ENCODE measurements around the gene CNRIP1. TPM values are rescaled to one million over a fixed set of nuclear protein-coding genes. Genes with fewer than 3 reads are reported as not detected.

Gene CNRIP1
- total RNA-seq, 1 donor from 2014 or later = 2.3 TPM

DNA sequence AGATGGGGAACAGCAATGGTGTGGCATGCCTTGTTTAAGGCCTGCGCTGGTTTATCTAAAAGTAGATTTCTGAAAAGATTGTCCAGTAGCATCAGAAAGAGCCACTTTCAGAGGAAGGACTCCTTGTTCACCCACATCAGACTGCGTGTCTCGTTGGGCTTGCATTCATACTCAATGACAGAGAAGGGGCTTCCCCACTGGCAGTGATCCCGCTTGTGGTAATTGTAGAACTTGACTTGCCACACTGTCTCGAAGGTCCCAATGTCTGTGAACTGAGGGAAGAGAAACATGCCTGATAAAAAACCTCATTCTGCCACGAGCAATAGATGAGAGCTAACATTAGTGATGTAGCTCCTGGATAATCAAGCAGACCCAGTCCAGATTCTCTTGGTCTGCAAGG is 26.0 kb downstream of the CNRIP1 start:
- DNase-seq (ENCODE audit: low spot score) (no peak), ATAC-seq (no peak)

DNA sequence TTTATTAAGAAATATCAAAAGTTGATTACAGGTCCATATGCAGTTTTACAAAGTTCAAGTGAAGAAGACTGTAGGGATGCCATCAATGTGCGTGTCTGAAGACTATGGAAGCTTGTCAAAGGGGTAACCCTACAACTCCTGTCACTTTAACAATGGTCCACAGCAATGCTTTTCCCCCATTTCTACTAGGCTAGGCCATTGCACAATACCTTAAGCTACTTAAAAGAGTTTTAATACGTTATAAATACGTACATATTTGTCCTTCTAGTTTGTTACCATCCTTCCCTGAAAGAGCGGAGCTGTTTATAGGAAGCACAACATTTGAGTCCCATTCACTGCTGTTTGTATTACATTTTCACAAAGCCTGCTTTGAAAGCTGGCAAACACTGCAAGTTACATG is 26.7 kb downstream of the CNRIP1 start:
- ATAC-seq = no peak
- no peak for DNase-seq (ENCODE audit: low spot score)

DNA sequence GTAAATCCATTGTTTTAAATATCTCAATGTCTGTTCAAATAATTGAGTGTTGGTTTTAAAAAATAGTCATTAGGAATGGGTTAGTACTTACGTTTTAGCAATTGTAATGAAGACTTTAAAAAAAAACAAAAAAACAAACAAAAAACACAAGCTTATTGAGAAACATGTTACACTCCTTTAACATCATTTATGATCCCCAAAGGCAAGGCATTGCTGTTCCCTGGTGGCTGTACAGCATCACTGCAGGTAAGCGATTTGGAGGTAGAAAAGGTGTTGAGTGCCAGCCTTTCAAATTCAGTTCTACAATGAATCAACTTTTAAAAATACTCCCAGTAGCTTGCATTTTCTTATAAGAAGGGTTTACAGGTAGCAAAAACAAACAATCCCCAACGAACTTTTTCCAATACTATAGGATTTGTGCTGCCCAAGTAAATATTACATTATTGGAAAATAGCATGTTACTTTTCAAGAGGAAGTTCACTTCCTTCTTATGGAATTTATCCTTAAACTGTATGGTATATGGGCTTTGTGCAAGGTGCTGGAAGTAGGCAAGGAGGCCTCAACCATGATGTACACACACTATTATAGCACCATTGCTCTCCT is 27.5 kb downstream of the CNRIP1 start:
- no peak for DNase-seq (ENCODE audit: low spot score)

DNA sequence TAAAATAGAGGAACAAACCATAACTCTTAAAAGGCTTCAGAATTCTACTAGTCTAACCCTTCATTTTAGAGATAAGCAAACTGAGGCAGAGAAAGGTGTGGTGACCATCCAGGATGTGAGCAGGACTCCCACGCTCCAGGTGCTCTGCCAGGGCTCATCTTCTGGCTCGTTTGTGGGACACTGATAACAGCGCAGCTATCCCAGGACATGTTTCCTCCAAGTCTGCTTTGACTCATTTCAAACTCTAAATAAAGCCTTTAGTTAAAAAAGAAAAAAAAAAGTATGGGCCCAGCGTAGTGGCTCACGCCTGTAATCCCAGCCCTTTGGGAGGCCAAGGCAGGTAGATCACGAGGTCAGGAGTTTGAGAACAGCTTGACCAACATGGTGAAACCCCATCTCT is 28.4 kb downstream of the CNRIP1 start:
- ATAC-seq = no peak
- no peak for DNase-seq (ENCODE audit: low spot score)

More for the DNA sequence above, 27.5 kb downstream of the CNRIP1 start:
- ATAC-seq = peak; percentile 90

DNA sequence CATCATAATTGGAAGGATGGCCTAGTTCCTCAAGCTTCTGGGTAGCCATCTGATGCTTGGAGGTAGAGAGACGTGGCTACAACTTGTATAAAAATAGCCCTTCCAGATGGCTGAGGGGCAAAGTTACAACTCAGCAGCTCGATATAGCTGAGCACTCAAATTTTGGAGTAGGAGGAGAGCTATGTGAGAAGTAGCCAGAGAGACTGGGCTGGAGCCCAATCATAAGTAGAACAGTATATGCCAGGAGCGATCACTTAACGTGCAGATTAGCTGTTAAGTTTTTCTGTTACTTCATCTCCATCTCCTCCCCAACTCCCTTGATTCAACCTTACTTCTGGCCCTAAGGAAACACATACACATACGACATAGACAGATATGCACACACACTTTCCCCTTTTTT is 28.8 kb downstream of the CNRIP1 start:
- ATAC-seq = no peak
- DNase-seq (ENCODE audit: low spot score) = no peak

DNA sequence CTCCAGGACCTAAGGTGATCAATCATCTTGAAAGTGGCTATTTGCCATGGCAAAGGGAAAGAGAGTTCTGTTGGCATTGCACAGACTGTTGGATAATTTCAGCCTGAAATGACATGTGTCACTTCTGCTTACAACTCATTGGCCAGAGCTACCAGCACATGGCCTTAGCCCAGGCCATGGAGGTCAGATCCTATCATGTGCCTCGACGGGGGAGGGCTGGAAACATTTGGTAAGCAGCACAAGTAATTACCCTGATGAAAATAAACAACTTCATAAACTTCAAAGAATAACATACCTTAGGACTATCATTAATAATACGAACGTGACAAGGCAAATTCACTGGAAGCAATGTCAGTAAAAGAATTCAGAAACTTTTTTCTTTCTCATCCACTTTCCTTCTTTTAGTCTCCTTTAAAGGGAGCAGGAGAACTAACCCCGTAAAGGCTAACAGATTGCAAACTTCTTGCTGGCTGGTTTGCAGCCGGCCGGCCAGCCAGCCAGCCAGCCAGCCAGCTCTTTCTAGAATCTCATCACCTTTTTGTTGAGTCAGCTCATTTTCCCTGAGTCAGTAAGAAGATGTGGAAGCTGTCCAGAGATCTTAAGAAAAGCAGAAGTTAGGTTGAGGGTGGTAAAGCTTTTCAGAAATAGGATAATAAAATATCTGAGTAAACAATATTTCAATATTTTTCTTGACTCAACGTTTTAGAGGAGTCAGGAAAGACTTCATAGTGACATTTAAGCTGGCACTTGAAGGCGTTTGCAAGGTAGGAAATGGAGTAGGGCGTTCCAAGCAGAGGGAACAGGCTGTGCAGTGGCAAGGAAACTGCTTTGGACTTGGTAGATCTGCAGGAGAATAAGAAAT is 31.9 kb downstream of the CNRIP1 start:
- ATAC-seq = peak; percentile 61
- no peak for DNase-seq (ENCODE audit: low spot score)

DNA sequence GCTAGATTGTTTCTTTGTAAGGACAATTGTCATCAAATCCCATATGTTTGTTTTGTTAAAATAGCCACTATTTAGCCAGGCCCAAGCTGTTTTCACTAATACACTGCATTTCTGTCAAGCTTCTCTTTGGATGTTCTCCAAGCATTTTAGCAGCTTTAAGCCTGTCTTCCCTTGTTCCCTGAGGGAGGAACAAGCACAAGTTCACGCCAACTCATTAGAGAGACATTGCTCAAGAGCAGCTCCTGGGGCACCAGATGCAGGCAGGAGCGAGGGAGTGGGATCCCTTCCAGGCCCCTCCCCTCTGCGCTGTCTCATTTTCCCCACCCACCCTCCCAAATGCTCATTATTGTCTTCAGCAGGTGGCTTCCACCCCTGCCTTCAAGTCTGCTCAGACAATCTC is 34.9 kb downstream of the CNRIP1 start:
- ATAC-seq (no peak), DNase-seq (ENCODE audit: low spot score) (no peak)

DNA sequence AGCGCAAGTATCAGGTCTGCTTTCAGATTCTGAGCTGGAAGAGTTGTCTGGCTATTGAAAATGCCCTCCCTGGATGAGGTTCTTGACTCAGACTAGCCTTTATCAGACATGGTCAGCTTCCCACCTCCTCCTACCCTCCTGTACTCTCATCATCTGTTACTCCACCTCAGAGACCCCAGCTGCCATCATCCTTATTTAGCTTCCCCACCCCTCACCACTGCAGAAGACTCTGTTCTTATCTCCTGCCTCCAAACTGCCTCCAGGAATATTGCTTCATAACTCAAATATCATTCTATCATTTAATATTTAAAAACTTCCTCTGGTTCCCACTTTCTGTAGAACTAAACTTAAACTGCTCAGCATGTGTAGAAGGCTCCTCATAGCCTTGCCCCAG is 36.3 kb downstream of the CNRIP1 start:
- DNase-seq (ENCODE audit: low spot score) (no peak), ATAC-seq (no peak)

DNA sequence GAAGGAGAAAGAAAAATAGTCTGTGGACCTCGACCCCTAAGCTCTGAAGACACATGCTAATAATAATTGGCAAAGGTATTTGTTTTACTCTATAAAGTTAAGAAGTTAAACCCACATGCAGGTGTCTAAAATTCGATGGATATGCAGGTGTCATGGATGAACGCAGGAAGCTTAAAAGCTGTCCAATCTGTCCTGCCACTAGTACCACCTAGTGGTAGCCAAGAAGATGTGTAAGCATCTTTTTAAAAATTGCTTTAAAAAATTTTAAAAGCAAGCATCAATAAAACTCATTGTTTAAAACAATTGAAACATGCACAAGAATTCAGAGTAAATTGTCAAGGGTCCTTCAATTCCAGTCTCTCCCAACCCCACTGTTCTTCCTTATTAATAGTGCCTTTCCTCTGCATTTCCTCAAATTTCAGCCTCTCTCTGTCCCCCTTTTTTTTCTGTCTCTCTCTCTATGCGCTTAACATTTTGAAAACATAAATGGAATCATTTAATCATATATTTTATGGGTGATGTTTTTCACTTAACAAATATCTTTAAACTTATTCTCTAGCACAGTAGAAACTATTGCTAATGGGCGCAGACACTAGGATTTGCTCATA is 36.8 kb downstream of the CNRIP1 start:
- peak; percentile 74 for ATAC-seq
- DNase-seq (ENCODE audit: low spot score) = no peak

DNA sequence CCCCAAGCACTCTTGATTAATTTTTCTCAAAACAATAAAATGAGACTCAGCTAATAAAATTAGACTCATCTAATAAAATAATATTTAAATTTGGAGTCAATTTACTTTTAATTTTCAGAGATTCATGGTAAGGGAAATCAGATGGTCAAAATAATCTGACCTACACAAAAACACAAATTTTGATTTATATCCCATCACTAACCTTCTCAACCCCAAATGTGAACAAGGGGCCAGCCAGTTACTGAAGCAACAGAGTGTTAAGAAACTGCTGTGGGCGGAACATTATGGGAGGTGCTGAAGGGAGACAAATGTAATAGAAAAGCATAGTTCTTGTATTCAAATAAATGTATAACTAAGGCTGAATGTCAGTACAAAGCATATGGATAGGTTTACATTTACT is 39.0 kb downstream of the CNRIP1 start:
- no peak for ATAC-seq
- DNase-seq (ENCODE audit: low spot score) = no peak

DNA sequence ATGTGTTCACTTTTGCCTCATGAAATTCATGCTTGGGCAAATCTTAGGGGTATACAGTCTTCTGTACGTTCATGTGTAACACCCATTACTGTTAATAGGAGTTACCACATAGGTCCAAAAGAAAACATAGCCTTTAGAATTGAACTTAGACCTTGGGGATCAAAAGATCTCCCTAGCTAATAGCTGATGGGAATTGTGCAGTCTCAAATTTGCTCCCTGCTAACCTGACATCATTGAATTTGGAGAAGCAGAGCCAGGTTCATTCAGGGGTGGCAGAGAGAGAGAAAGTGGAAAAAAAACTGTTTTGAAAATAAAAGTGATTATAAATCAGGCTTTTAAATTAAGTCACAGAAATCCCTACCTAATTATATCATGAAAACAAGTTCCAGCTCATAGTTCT is 39.4 kb downstream of the CNRIP1 start:
- DNase-seq (ENCODE audit: low spot score) (no peak), ATAC-seq (peak; percentile 84)

DNA sequence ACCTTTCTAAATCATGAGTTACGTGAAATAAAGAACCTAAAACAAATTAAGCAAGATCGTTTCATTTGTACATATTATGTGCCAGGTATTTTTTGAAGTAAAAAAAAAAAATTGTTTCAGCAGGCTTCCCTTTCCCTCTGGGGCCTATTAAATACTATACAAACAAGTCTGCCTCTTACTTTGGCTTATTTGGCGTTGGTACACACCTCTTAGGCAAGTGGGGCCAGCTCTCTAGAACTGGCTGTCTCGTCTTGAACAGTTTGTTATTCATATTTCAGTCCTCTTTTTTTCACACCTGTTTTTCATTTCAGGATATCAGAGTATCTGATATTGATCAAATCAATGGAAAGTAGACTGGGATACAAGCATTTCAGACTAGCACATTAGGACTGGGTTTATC is 40.1 kb downstream of the CNRIP1 start:
- no peak for DNase-seq (ENCODE audit: low spot score)
- ATAC-seq = peak; percentile 85

DNA sequence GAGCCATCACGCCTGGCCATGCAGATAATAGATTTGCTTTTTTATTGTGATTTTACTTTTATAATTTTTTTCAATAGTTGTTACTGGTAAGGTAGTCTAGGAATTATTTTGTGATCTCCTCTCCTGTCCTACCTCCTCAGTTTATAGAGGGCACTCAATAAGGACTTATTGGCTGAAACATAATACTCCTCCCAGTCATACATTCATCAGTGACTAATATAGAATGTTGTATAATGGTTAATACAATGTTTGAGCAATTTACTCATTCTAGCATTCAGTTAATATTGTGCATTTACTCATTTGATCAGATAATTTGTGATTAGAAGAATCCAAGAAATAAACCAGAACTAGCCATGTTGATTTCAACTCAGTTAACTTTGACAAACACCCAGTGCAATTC is 41.6 kb downstream of the CNRIP1 start:
- ATAC-seq (no peak), DNase-seq (ENCODE audit: low spot score) (no peak)

DNA sequence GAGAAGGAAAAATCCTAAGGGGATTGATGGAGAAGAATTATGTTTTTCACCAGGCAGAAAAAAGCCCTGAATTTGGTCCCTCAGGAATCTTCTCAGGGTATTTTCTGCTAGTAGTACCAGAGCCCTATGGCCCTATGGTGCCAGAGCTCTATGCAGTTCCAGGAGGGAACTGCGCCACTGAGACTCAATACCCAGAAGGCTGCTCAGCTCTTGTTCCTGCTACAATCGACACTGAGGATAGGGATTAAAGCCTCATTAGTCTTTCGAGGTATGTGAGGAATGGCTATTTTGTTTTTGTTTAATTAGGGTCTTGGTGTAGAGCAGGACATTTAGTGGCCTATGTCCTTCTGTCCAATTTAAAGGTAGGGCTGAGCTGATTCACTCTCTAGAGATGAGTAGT is 45.7 kb downstream of the CNRIP1 start:
- ATAC-seq (no peak), DNase-seq (ENCODE audit: low spot score) (no peak)

DNA sequence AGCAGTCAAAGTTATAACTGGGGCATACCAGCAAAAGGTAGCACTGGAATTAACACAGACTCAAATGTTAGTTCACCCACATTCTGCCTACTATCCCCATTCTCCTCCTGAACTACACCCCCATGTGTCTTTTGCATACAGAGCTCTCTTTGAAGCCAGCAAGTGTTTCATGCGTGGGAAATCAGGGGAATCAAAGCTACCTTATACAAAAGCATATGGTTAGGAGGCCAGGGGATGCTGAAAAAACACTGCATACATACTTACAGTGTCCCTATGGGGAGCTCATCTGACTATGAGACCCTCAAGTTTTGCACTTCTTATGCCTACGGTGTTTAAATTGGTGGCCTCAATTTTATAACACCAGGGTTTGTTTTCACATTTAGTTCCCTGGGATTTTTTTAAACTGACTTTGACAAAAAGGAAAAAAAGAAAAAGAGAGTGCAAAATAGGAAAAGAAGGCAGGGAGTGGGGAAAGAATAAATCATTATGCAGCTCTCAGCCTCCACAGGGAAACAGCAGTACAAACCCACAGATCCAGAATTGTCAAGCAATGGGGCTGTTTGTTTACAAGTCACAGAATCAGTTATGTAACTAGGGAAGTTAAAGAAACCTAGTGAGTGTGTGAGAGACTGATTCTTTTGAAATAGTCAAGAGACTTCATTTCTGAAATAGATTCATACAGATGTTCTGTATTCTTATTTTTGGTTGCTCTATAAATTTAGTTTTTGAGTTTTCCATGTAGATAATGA is 47.3 kb downstream of the CNRIP1 start:
- ATAC-seq = peak; percentile 81
- DNase-seq (ENCODE audit: low spot score) = no peak

DNA sequence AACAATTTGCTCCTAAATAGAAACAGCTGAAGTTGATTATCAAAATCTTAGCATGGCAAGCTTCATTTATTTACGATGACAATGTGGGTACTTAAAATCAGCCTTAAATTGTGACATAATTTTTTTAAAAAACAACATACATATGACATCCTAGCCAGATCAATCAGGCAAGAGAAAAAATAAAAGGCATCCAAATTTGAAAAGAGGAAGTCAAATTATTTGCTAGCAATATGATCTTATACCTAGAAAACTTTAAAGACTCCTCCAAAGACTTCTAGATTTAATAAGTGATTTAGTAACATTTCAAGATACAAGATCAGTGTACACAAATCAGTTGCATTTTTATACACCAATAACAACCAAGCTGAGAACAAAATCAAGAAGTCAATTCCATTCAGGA is 53.1 kb downstream of the CNRIP1 start:
- ATAC-seq = no peak
- no peak for DNase-seq (ENCODE audit: low spot score)

DNA sequence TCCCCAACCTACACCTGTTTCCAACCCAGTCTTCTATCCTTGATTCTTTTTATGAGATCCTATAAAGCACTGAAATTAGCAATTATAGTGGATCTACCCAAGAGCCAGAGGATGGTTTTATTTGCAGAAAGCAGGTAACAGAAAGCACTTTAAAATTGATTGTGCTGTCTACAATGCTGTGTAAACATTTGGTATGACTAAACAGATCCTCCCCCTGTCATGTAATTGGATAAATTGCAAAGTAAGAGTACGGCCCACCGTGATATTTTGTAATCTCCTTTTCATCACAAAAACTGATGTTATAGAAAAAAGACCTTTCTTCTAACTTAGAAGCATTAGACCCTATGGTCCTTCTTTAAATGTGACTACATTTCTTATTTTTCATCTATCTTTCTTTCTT is 56.1 kb downstream of the CNRIP1 start:
- DNase-seq (ENCODE audit: low spot score) (no peak), ATAC-seq (peak; percentile 82)

DNA sequence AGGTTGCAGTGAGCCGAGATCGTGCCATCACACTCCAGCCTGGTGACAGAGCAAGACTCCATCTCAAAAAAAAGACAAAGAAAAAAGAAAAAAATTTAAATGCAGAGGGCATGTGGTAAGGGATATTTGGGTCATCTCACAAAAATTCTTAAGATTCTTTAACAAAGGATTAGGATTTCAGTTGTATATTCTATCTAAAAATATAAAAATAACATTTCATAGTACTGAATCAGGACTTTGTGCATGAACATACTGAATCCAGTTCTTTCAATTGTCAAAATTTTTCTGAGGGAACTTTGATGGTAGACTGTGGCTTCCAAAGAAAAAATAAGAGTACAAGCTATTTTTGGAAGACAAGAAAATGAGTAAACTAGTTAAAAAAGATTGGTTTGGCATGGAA is 60.9 kb downstream of the CNRIP1 start:
- no peak for ATAC-seq

DNA sequence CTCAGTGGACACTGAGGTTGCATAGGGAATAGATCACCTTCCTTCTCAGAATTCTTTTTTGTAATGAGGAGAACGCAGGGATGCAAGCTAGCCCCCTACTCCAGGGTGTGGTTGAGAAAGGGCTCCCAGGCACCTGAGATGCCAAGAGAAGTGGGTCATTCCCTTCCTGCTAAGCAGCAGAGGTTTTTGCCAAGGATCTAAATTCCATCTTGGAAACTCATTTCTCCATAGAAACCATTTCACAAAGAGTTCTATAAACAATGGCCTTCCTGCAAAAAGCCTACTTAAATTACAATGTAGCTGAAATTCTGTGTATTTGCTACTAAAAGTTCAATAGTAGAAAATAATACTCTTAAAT is 63.7 kb downstream of the CNRIP1 start:
- DNase-seq (ENCODE audit: low spot score) (no peak), ATAC-seq (no peak)

More for the DNA sequence above, 60.9 kb downstream of the CNRIP1 start:
- DNase-seq (ENCODE audit: low spot score) = no peak

DNA sequence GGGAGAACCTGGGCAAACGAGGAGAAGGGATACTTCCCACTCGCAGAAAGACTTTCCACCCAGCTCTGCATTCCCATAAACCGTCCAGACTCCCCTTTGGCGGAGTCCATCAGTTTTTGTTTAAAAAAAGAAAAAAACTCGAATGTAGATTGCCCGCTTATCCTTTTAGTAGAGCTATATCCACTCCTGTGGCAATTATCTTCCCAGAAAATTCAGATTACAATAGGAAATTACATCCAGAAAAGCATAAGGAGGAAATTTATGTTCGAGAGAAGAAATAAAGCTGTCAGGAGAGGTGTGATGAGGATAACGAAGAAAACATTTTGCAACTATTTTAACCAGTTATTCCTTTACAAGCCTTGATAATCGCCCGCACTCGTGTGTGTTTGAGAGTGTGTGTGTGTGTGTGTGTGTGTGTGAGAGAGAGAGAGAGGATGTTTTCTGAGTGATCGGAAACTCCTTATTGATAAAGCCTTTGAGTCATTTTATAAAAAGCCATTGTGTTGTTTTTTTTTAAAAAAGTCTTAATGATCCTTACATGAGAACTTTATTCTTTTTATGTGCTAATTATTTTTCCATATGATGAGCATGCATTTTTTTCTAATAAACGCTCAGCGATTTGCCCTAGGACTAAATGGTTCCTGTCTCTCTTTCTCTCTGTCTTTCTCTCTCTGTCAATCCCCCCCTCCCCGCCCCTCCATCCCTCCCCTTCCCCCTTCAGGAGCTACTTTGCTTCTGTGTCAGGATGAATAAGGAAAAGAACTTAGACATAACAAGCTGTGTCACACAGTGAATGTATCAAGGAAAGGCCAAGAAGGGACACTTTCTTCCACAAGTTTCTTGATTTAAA is 66.3 kb downstream of the CNRIP1 start:
- no peak for DNase-seq (ENCODE audit: low spot score)

More for the DNA sequence above, 66.3 kb downstream of the CNRIP1 start:
- ATAC-seq = no peak

Measured in left lobe of liver (tissue), 2 donors.